Mesenchymal stem cell (in vitro differentiated cells and primary cell): ENCODE measurements around the gene WDR13.
A peak's percentile ranks its signal among the peaks of the same experiment; 100 is the strongest.

Source experiments
- DNase-seq: peaks from one replicate; pipeline ENCODE4 v3.0.0-alpha.2; 2013
- H2AFZ ChIP-seq: one replicate; pipeline ENCODE4 v1.6.1; 2013; ENCODE audit warnings: low read depth, mild to moderate bottlenecking, control low read depth, inconsistent platforms, low read length, moderate library complexity
- H2AK5ac ChIP-seq: 2 replicates; pipeline ENCODE4 v1.6.1; 2013; ENCODE audit warnings: low read length, moderate library complexity, mild to moderate bottlenecking, inconsistent platforms; ENCODE audit not compliant: severe bottlenecking
- H2BK120ac ChIP-seq: one replicate; pipeline ENCODE4 v1.6.1; 2013; ENCODE audit warnings: low read depth, mild to moderate bottlenecking, inconsistent platforms, low read length, moderate library complexity
- H2BK12ac ChIP-seq, 2 experiments: one replicate each; pipeline ENCODE4 v1.6.1; 2013; ENCODE audit warnings: inconsistent platforms in 2 of 2, low read length in 2 of 2, mild to moderate bottlenecking in 2 of 2, moderate library complexity in 2 of 2, control low read depth in 1 of 2
- H2BK15ac ChIP-seq: one replicate; pipeline ENCODE4 v1.6.1; 2013; ENCODE audit warnings: mild to moderate bottlenecking, low read depth, inconsistent platforms; ENCODE audit not compliant: poor library complexity, severe bottlenecking
- H2BK5ac ChIP-seq: 2 replicates; pipeline ENCODE4 v1.6.1; 2013; ENCODE audit warnings: low read depth, mild to moderate bottlenecking, low read length, control low read depth, inconsistent platforms; ENCODE audit not compliant: poor library complexity, severe bottlenecking
- H3K14ac ChIP-seq, 2 experiments: one replicate each; pipeline ENCODE4 v1.6.1; 2013; ENCODE audit warnings: inconsistent platforms in 2 of 2, low read length in 2 of 2, control low read depth in 1 of 2, mild to moderate bottlenecking in 1 of 2, moderate library complexity in 1 of 2
- H3K18ac ChIP-seq, 2 experiments: one replicate each; pipeline ENCODE4 v1.6.1; 2013; ENCODE audit warnings: inconsistent platforms in 2 of 2, low read length in 2 of 2, control low read depth in 1 of 2, low read depth in 1 of 2, mild to moderate bottlenecking in 1 of 2
- H3K23ac ChIP-seq, 2 experiments: one replicate each; pipeline ENCODE4 v1.6.1; 2013; ENCODE audit warnings: inconsistent platforms in 2 of 2, low read length in 2 of 2, mild to moderate bottlenecking in 2 of 2, moderate library complexity in 2 of 2, control low read depth in 1 of 2
- H3K27ac ChIP-seq: 2 replicates; pipeline ENCODE4 v1.5.1; 2013; ENCODE audit warnings: mild to moderate bottlenecking, moderate library complexity, low read length, control low read depth, inconsistent platforms; ENCODE audit not compliant: poor library complexity, severe bottlenecking
- H3K27me3 ChIP-seq, 2 experiments: 2 replicates each; pipeline versions ENCODE4 v1.6.1 to v1.7.0; 2013; ENCODE audit warnings: low read length in 2 of 2, mild to moderate bottlenecking in 2 of 2, moderate library complexity in 2 of 2, control low read depth in 1 of 2, inconsistent platforms in 1 of 2; ENCODE audit not compliant: control insufficient read depth in 1 of 2, insufficient read depth in 1 of 2
- H3K36me3 ChIP-seq, 2 experiments: 2 replicates each; pipeline versions ENCODE4 v1.6.1 to v1.7.0; 2013; ENCODE audit warnings: low read length in 2 of 2, control low read depth in 1 of 2, inconsistent platforms in 1 of 2, low read depth in 1 of 2, mild to moderate bottlenecking in 1 of 2; ENCODE audit not compliant: insufficient read depth in 2 of 2, control insufficient read depth in 1 of 2
- H3K4ac ChIP-seq, 2 experiments: one replicate each; pipeline ENCODE4 v1.6.1; 2013; ENCODE audit warnings: inconsistent platforms in 2 of 2, low read length in 2 of 2, mild to moderate bottlenecking in 2 of 2, moderate library complexity in 2 of 2, control low read depth in 1 of 2, low read depth in 1 of 2
- H3K4me1 ChIP-seq: 2 replicates; pipeline ENCODE4 v1.6.1; 2013; ENCODE audit warnings: low read depth, low read length, control low read depth; ENCODE audit not compliant: control insufficient read depth, insufficient read depth
- H3K4me2 ChIP-seq: 2 replicates; pipeline ENCODE4 v1.6.1; 2013; ENCODE audit warnings: low read length, mild to moderate bottlenecking, inconsistent platforms; ENCODE audit not compliant: poor library complexity, severe bottlenecking
- H3K4me3 ChIP-seq, 2 experiments: 2 replicates each; pipeline versions ENCODE4 v1.5.1 to v1.7.0; 2013; ENCODE audit warnings: low read length in 2 of 2, mild to moderate bottlenecking in 2 of 2, control low read depth in 1 of 2, low read depth in 1 of 2; ENCODE audit not compliant: insufficient read depth in 1 of 2
- H3K79me1 ChIP-seq: replicated peaks from 2 replicates; pipeline ENCODE4 v1.6.1; 2013; ENCODE audit warnings: mild to moderate bottlenecking, control low read depth, low read length, inconsistent platforms; ENCODE audit not compliant: poor library complexity, severe bottlenecking
- H3K9ac ChIP-seq: 2 replicates; pipeline ENCODE4 v1.7.0; 2013; ENCODE audit warnings: mild to moderate bottlenecking, low read length, moderate library complexity
- H3K9me3 ChIP-seq: 2 replicates; pipeline ENCODE4 v1.7.0; 2013; ENCODE audit warnings: mild to moderate bottlenecking, low read length; ENCODE audit not compliant: control insufficient read depth
- H4K8ac ChIP-seq: one replicate; pipeline ENCODE4 v1.6.1; 2013; ENCODE audit warnings: inconsistent platforms, mild to moderate bottlenecking, low read length, moderate library complexity
- H4K91ac ChIP-seq: one replicate; pipeline ENCODE4 v1.6.1; 2013; ENCODE audit warnings: mild to moderate bottlenecking, low read length, inconsistent platforms
- WGBS: methylation state at CpG from one replicate; pipeline ENCODE4 v1.1.7; 2013; ENCODE audit warnings: mixed read lengths; 5-methylcytosine and 5-hydroxymethylcytosine counted together

Gene WDR13

DNA sequence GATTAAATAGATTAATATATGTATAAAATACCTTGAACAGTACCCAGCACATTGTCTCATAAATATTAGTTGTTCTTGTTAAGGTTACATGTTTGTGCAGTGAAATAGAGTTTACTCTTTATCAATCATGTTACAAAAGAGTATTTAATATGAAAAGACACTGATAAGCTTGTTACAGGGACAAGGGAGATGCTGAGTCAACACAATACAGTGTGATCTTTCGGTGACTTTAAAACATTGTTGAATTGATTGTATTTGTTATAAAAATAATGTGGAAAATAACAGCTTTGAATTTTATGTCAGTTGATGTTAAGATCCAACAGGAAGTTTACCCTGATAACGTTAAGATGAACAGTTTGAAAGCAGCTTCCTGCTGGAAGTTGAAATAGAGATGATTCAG, 1.4 kb upstream of the WDR13 start:
- Histone ChIP-seq H3K18ac (no peak overlapping the region), H3K27me3 (no peaks in the 10 kb centered on the region), H3K14ac (no peak overlapping the region), H3K4me3 (no peak overlapping the region), H2BK5ac (no peak overlapping the region), H3K4me2 (no peak overlapping the region), H4K91ac (no peak overlapping the region), H3K9me3 (no peaks in the 10 kb centered on the region), H3K27ac (no peak overlapping the region), H3K23ac (no peak overlapping the region), H2BK120ac (no peak overlapping the region), H2BK15ac (no peak overlapping the region), H3K4me1 (peaks cover 8% of the 10 kb centered on the region), H4K8ac (no peak overlapping the region), H2AFZ (no peak overlapping the region), H3K79me1 (peaks cover 11% of the 10 kb centered on the region), H2BK12ac (no peak overlapping the region), H3K4ac (no peak overlapping the region), H2AK5ac (no peak overlapping the region), H3K36me3 (peaks cover 18 to 24% of the 10 kb centered on the region in 2 experiments), H3K9ac (no peak overlapping the region)
- DNase-seq: no peak
- WGBS: 64% methylated on average over 2 of the region's 2 CpGs

DNA sequence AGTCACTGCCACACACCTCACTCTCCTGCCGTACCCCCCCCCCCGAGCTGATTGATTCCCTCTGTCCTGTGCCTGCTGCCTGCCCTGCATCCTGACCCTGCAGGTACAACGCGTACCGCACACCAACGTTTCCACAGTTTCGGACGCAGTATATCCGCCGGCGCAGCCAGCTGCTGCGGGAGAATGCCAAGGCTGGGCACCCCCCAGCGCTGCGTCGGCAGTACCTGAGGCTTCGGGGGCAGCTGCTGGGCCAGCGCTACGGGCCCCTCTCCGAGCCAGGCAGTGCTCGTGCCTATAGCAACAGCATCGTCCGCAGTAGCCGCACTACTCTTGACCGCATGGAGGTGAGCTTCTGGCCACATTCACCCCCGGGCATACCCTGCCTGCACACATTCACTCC, 1.3 kb downstream of the WDR13 start:
- H3K4ac ChIP-seq: peak overlapping the region; percentile 89 to 94
- no peak overlapping the region for H2AK5ac ChIP-seq
- no peaks in the 10 kb centered on the region for H3K9me3 ChIP-seq
- no peak overlapping the region for H3K23ac ChIP-seq
- no peak overlapping the region for H2AFZ ChIP-seq
- H3K9ac ChIP-seq: peak overlapping the region; percentile 92
- peaks cover 40 to 46% of the 10 kb centered on the region in 2 experiments for H3K36me3 ChIP-seq
- WGBS: 96% methylated on average over 23 of the region's 25 CpGs
- peak overlapping the region; percentile 43 to 85 for H3K18ac ChIP-seq
- peak overlapping the region in 1 of 2 experiments; percentile 75 for H3K14ac ChIP-seq
- H2BK120ac ChIP-seq: no peak overlapping the region
- no peak overlapping the region for H2BK5ac ChIP-seq
- H3K4me2 ChIP-seq: peak overlapping the region; percentile 73
- peak overlapping the region; percentile 87 for H4K8ac ChIP-seq
- peaks cover 11% of the 10 kb centered on the region for H3K79me1 ChIP-seq
- peak overlapping the region in 1 of 2 experiments; percentile 78 for H3K4me3 ChIP-seq
- H2BK15ac ChIP-seq: no peak overlapping the region
- peak overlapping the region; percentile 23 to 94 for H2BK12ac ChIP-seq
- H3K4me1 ChIP-seq: peaks cover 4% of the 10 kb centered on the region
- no peak for DNase-seq
- H4K91ac ChIP-seq: peak overlapping the region; percentile 86
- H3K27me3 ChIP-seq: no peaks in the 10 kb centered on the region
- no peak overlapping the region for H3K27ac ChIP-seq

DNA sequence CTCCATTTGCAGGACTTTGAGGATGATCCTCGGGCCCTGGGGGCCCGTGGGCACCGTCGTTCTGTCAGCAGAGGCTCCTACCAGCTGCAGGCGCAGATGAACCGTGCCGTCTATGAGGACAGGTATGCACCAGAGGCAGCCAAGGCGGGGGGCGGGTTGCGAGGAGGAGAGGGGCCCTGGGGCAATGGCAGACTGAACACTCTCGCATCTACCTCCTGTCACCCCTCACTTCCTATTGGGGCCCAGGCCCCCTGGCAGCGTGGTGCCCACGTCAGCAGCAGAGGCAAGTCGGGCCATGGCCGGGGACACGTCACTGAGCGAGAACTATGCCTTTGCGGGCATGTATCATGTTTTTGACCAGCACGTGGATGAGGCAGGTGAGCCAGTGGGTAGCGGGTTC, 2.0 kb downstream of the WDR13 start:
- H2BK5ac ChIP-seq: no peak overlapping the region
- no peak overlapping the region for H3K27ac ChIP-seq
- no peak overlapping the region for H3K18ac ChIP-seq
- no peak overlapping the region for H3K4me3 ChIP-seq
- H3K79me1 ChIP-seq: peaks cover 11% of the 10 kb centered on the region
- H3K4me1 ChIP-seq: peaks cover 4% of the 10 kb centered on the region
- no peak overlapping the region for H2BK120ac ChIP-seq
- no peak for DNase-seq
- H3K23ac ChIP-seq: no peak overlapping the region
- H3K4ac ChIP-seq: no peak overlapping the region
- no peak overlapping the region for H2BK15ac ChIP-seq
- H4K8ac ChIP-seq: no peak overlapping the region
- H3K36me3 ChIP-seq: peaks cover 47 to 51% of the 10 kb centered on the region in 2 experiments
- H3K4me2 ChIP-seq: no peak overlapping the region
- no peak overlapping the region for H2AK5ac ChIP-seq
- no peak overlapping the region for H3K9ac ChIP-seq
- no peak overlapping the region for H4K91ac ChIP-seq
- no peak overlapping the region for H3K14ac ChIP-seq
- H3K9me3 ChIP-seq: no peaks in the 10 kb centered on the region
- no peak overlapping the region for H2AFZ ChIP-seq
- 98% methylated on average over 17 of the region's 20 CpGs for WGBS
- H3K27me3 ChIP-seq: no peaks in the 10 kb centered on the region
- H2BK12ac ChIP-seq: no peak overlapping the region

DNA sequence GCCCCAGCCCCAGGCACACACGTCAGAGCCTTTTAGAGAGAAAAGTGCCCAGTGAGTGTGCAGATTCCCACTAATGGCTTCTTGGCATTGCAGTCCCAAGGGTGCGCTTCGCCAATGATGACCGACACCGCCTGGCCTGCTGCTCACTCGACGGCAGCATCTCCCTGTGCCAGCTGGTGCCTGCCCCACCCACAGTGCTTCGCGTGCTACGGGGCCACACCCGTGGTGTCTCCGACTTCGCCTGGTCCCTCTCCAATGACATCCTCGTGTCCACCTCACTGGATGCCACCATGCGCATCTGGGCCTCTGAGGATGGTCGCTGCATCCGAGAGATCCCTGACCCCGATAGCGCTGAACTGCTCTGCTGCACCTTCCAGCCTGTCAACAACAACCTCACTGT, 2.9 kb downstream of the WDR13 start:
- H4K8ac ChIP-seq: no peak overlapping the region
- DNase-seq: no peak
- H2BK12ac ChIP-seq: no peak overlapping the region
- H3K9ac ChIP-seq: no peak overlapping the region
- H3K27ac ChIP-seq: no peak overlapping the region
- H3K79me1 ChIP-seq: peaks cover 11% of the 10 kb centered on the region
- no peak overlapping the region for H2AFZ ChIP-seq
- H3K23ac ChIP-seq: no peak overlapping the region
- H3K4me3 ChIP-seq: no peak overlapping the region
- WGBS: 97% methylated on average over 13 of the region's 19 CpGs
- H2BK5ac ChIP-seq: no peak overlapping the region
- no peak overlapping the region for H2BK120ac ChIP-seq
- H3K36me3 ChIP-seq: peaks cover 56 to 60% of the 10 kb centered on the region in 2 experiments
- peaks cover 4% of the 10 kb centered on the region for H3K4me1 ChIP-seq
- H2AK5ac ChIP-seq: no peak overlapping the region
- H3K4ac ChIP-seq: no peak overlapping the region
- H3K4me2 ChIP-seq: no peak overlapping the region
- no peak overlapping the region for H3K18ac ChIP-seq
- no peak overlapping the region for H4K91ac ChIP-seq
- H3K9me3 ChIP-seq: no peaks in the 10 kb centered on the region
- H3K14ac ChIP-seq: no peak overlapping the region
- no peaks in the 10 kb centered on the region for H3K27me3 ChIP-seq
- H2BK15ac ChIP-seq: no peak overlapping the region
